ENCODE results near the gene DSP.

DNA sequence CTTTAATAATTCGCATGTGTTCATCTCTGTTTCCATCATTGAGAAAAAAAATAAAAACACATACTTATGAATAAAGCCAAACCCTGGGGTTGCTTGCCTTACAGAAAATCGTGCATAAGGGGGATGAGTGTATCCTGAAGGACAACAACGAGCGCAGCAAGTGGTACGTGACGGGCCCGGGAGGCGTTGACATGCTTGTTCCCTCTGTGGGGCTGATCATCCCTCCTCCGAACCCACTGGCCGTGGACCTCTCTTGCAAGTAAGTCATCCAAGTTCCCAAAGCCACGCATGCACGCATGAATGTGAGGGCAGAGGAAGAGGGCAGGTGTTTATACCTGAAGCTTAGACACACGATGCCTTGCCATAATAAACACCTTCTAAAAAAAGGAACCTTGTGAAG is 27.6 kb downstream of the DSP start:
- TF ChIP-seq, protein P1, sequence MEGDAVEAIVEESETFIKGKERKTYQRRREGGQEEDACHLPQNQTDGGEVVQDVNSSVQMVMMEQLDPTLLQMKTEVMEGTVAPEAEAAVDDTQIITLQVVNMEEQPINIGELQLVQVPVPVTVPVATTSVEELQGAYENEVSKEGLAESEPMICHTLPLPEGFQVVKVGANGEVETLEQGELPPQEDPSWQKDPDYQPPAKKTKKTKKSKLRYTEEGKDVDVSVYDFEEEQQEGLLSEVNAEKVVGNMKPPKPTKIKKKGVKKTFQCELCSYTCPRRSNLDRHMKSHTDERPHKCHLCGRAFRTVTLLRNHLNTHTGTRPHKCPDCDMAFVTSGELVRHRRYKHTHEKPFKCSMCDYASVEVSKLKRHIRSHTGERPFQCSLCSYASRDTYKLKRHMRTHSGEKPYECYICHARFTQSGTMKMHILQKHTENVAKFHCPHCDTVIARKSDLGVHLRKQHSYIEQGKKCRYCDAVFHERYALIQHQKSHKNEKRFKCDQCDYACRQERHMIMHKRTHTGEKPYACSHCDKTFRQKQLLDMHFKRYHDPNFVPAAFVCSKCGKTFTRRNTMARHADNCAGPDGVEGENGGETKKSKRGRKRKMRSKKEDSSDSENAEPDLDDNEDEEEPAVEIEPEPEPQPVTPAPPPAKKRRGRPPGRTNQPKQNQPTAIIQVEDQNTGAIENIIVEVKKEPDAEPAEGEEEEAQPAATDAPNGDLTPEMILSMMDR (IDR thresholded peaks at IDR 0.05): no peak
- no peak for TF ChIP-seq POLR2A (IDR thresholded peaks at IDR 0.05)
